Smooth muscle cell (in vitro differentiated cells): ENCODE data around the gene CKB. TPM values are rescaled to one million over a fixed set of nuclear protein-coding genes. Genes with fewer than 3 reads are reported as not detected.
"Not testable (repeated sequence)": the region's sequence is repeated elsewhere in the genome, so short reads cannot be mapped to it uniquely, and the experiment has no call there.

Source experiments
- DNase-seq: peaks from one replicate; lab custom pipeline; 2025; ENCODE audit not compliant: unreplicated experiment; lab: John Stamatoyannopoulos, UW
- H2AFZ ChIP-seq: fragments of 200-600 bp; sonication (generic); 2 replicates; pipeline ENCODE4 v1.6.0; 2016; ENCODE audit warnings: antibody characterized with exemption, low read depth, mild to moderate bottlenecking
- H3F3A ChIP-seq: fragments of 200-600 bp; sonication (generic); 2 replicates; pipeline ENCODE4 v1.6.0; 2017; ENCODE audit warnings: antibody characterized with exemption, low read depth
- H3K27ac ChIP-seq: fragments of 200-600 bp; sonication (generic); 2 replicates; pipeline ENCODE4 v1.5.1; 2016; ENCODE audit warnings: low read depth, mild to moderate bottlenecking
- H3K27me3 ChIP-seq: fragments of 200-600 bp; sonication (generic); 2 replicates; pipeline ENCODE4 v1.6.1; 2016; ENCODE audit warnings: low read depth, mild to moderate bottlenecking
- H3K36me3 ChIP-seq: fragments of 200-600 bp; sonication (generic); 2 replicates; pipeline ENCODE4 v1.5.1; 2016; ENCODE audit warnings: low read depth
- H3K4me1 ChIP-seq: fragments of 200-600 bp; sonication (generic); 2 replicates; pipeline ENCODE4 v1.5.1; 2016; ENCODE audit warnings: low read depth
- H3K4me2 ChIP-seq: fragments of 200-600 bp; sonication (generic); 2 replicates; pipeline ENCODE4 v1.6.0; 2016; ENCODE audit warnings: mild to moderate bottlenecking
- H3K4me3 ChIP-seq: fragments of 200-600 bp; sonication (generic); 2 replicates; pipeline ENCODE4 v1.5.1; 2016; ENCODE audit warnings: mild to moderate bottlenecking
- H3K79me2 ChIP-seq: fragments of 200-600 bp; sonication (generic); 2 replicates; pipeline ENCODE4 v1.6.0; 2016; ENCODE audit warnings: low read depth, mild to moderate bottlenecking
- H3K9ac ChIP-seq: fragments of 200-600 bp; sonication (generic); 2 replicates; pipeline ENCODE4 v1.6.0; 2016; ENCODE audit warnings: low read depth
- H3K9me3 ChIP-seq: fragments of 200-600 bp; sonication (generic); replicated peaks from 2 replicates; pipeline ENCODE4 v1.5.1; 2016; ENCODE audit warnings: low read depth
- H4K20me1 ChIP-seq: fragments of 200-600 bp; sonication (generic); 2 replicates; pipeline ENCODE4 v1.6.0; 2016; ENCODE audit warnings: low read depth
- WGBS: methylation state at CpG from one replicate; pipeline ENCODE4 v1.1.7; 2016; ENCODE audit warnings: low lambda C conversion rate; 5-methylcytosine and 5-hydroxymethylcytosine counted together
- polyA plus RNA-seq: library from polyadenylated mRNA; unstranded; fragments of >200 nt; fragmentation: Nextera tagmentation; extraction: Ambion mirVana; gene quantifications from 2 replicates; pipeline ENCODE4 v1.2.1, GENCODE V29; 2016
- total RNA-seq: library from RNA; depleted of rRNA; stranded (reverse); fragments of >200 nt; gene quantifications from 2 replicates; pipeline ENCODE4 v1.2.3, GENCODE V29; 2014
- TF ChIP-seq, protein P1 (sequence below): fragments of 200-600 bp; sonication (generic); IDR thresholded peaks from 2 replicates; pipeline ENCODE4 v1.5.1; 2017; ENCODE audit warnings: borderline replicate concordance, mild to moderate bottlenecking, antibody characterized with exemption; ENCODE audit not compliant: insufficient read depth, poor library complexity, severe bottlenecking

Gene CKB
- total and polyA plus RNA-seq, 2 experiments from 2014 or later, result 25.7 to 62.9 TPM

DNA sequence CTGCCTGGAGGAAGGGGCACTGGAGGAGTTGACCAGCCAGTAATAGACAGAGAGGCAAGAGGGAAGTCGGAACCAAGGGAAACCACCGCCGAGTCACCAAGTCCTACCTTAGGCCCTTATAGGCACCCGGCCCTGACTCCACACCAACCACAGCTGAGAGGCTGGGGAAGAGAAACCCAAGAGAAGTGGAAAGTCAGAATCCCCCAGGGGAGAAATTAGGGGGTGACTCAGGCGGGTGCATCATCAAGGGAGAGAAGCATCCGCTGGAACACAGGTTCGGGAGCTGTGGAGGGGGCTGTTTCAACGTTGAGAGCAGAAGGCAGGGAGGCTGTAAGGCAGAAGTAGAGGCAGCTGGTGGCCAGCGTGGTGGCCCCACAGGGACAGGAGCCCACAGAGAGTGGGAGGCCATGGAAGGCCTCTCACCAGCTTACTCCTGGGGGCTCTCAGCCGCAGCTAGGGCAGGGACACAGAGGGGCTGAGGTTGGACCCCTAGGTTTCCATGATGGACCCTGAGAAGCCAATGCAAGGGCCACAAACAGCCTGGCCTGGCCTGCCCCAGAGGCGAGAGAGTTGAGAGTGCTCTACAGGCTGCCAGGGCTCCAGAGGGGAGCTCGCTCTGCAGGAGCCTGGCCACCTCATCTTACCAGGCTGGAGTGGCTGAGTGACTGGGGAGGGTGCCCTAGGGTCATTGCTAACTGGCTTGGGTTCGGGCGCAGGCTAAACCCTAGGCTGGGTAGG, 4.9 kb upstream of the CKB start:
- H3K4me3 ChIP-seq, result peak overlapping the region; percentile 85
- TF ChIP-seq, protein P1, sequence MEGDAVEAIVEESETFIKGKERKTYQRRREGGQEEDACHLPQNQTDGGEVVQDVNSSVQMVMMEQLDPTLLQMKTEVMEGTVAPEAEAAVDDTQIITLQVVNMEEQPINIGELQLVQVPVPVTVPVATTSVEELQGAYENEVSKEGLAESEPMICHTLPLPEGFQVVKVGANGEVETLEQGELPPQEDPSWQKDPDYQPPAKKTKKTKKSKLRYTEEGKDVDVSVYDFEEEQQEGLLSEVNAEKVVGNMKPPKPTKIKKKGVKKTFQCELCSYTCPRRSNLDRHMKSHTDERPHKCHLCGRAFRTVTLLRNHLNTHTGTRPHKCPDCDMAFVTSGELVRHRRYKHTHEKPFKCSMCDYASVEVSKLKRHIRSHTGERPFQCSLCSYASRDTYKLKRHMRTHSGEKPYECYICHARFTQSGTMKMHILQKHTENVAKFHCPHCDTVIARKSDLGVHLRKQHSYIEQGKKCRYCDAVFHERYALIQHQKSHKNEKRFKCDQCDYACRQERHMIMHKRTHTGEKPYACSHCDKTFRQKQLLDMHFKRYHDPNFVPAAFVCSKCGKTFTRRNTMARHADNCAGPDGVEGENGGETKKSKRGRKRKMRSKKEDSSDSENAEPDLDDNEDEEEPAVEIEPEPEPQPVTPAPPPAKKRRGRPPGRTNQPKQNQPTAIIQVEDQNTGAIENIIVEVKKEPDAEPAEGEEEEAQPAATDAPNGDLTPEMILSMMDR, result no peak
- no peaks in the 10 kb centered on the region for H3K9me3 ChIP-seq
- peaks cover 26% of the 10 kb centered on the region for H4K20me1 ChIP-seq
- 97% methylated on average over 13 of the region's 14 CpGs for WGBS
- H3K27me3 ChIP-seq, result peaks cover 12% of the 10 kb centered on the region
- no peak overlapping the region for H3K9ac ChIP-seq
- no peaks in the 10 kb centered on the region for H3K36me3 ChIP-seq
- DNase-seq, result no peak
- no peak overlapping the region for H3K4me2 ChIP-seq
- H3K4me1 ChIP-seq, result peaks cover 18% of the 10 kb centered on the region
- H3K27ac ChIP-seq, result no peak overlapping the region
- no peaks in the 10 kb centered on the region for H3F3A ChIP-seq
- H2AFZ ChIP-seq, result no peak overlapping the region
- H3K79me2 ChIP-seq, result peaks cover 13% of the 10 kb centered on the region

DNA sequence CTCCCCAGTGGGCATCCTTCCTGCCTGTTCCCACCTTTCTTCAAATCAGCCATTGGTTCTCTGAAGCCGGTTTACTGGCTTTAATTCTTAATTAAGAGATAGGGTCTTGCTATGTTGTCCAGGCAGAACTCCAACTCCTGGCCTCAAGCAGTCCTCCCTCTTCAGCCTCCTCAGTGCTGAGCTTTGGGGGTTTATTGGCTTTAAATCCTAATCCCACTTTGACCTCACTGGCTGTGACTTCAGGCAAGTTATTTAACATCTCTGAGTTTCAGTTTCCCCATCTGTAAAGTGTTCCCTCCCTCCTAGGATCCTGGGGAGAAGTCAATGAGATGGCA, 4.3 kb upstream of the CKB start:
- 92% methylated on average over 1 of the region's 1 CpG for WGBS
- H3K27ac ChIP-seq, result no peak overlapping the region

DNA sequence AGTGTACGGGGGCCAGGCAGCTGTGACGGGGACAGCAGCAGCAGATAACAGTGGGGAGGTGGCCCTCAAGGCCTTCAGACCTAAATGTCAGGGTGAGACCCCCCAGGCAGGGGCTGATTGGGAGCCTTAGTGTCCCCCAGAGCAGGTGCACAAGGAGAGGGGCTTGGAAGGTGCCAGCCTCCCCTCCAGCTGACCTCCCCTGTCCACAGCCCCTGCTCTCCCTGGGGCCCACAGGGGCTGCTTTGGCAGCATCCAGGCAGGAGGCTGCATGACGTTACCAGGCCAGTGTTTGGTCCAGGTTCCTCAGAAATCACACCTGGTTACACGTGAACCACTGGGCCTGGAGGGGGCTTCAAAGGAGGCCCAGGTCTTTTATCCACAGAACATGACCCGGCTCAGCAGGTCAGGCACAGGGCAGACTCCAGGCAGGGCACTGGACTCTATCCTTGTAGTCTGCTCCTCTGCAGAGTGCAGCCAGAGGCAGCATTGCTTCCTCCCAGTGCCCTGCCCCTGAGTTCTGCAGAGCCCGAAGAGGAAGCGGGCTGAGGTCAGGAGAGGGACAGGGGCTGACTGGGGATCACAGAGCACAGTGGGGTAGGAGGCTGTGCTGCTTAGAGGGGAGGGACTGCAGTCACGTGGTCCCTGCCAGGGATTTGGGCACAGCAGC, 3.8 kb upstream of the CKB start:
- no peak overlapping the region for H3K9ac ChIP-seq
- H3K4me2 ChIP-seq, result no peak overlapping the region
- no peak overlapping the region for H3K27ac ChIP-seq
- no peak overlapping the region for H3K4me3 ChIP-seq
- H3K4me1 ChIP-seq, result peaks cover 25% of the 10 kb centered on the region
- no peak for DNase-seq
- H3F3A ChIP-seq, result no peaks in the 10 kb centered on the region
- H2AFZ ChIP-seq, result no peak overlapping the region
- H3K9me3 ChIP-seq, result no peaks in the 10 kb centered on the region
- H3K27me3 ChIP-seq, result peaks cover 19% of the 10 kb centered on the region
- H3K36me3 ChIP-seq, result no peaks in the 10 kb centered on the region
- TF ChIP-seq, protein P1, result no peak
- peaks cover 19% of the 10 kb centered on the region for H4K20me1 ChIP-seq
- peaks cover 13% of the 10 kb centered on the region for H3K79me2 ChIP-seq
- WGBS, result 76% methylated on average over 8 of the region's 8 CpGs

More for the DNA sequence above, 4.3 kb upstream of the CKB start:
- no peak overlapping the region for H3K9ac ChIP-seq
- H3K27me3 ChIP-seq, result peaks cover 17% of the 10 kb centered on the region
- no peak overlapping the region for H2AFZ ChIP-seq
- H4K20me1 ChIP-seq, result peaks cover 24% of the 10 kb centered on the region
- H3K9me3 ChIP-seq, result no peaks in the 10 kb centered on the region
- TF ChIP-seq, protein P1, result no peak
- DNase-seq, result no peak
- no peaks in the 10 kb centered on the region for H3K36me3 ChIP-seq
- peaks cover 21% of the 10 kb centered on the region for H3K4me1 ChIP-seq
- H3F3A ChIP-seq, result no peaks in the 10 kb centered on the region
- no peak overlapping the region for H3K4me3 ChIP-seq
- H3K79me2 ChIP-seq, result peaks cover 13% of the 10 kb centered on the region
- H3K4me2 ChIP-seq, result no peak overlapping the region

DNA sequence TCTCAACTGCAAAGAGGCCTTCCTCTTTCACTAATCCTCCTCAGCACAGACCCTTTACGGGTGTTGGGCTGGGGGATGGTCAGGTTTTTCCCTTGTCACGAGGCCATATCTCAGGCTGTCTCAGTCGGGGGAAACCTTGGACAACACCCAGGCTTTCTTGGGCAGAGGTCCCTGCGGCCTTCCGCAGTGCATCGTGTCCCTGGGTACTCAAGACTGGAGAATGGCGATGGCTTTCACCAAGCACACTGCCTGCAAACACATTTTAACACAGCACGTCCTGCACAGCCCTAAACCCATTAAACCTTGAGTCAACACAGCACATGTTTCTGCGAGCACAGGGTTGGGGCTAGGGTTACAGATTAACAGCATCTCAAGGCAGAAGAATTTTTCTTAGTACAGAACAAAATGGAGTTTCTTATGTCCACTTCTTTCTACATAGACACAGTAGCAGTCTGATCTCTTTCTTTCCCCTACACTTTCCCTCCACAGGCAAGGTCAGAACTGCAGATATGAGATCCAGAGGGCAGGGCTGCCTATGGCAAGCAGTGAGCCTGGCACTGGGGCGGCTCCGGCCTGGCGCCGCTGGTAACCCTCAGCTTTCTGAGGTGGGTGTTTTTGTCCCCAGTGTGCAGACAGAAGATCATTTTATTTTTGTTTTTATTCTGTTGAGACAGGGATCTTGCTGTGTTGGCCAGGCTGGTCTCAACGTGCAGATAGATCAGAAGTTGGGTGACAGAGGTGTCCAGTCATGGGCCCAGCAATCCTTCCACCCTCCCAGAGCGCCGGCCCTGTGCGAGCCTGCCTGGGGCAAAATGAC, 3.0 kb upstream of the CKB start:
- 71% methylated on average over 17 of the region's 17 CpGs for WGBS
- not testable (repeated sequence) for H3K27ac ChIP-seq, H2AFZ ChIP-seq, H3F3A ChIP-seq, H3K9ac ChIP-seq, H3K9me3 ChIP-seq, DNase-seq, H3K36me3 ChIP-seq, H3K4me3 ChIP-seq, H3K4me2 ChIP-seq
- Histone ChIP-seq H3K79me2 (peaks cover 13% of the 10 kb centered on the region), H3K27me3 (peaks cover 19% of the 10 kb centered on the region), H3K4me1 (peaks cover 28% of the 10 kb centered on the region), H4K20me1 (peaks cover 11% of the 10 kb centered on the region)
